ENCODE measurements around the gene MCM5. TPM values are rescaled to one million over a fixed set of nuclear protein-coding genes. Genes with fewer than 3 reads are reported as not detected.

Gene MCM5
- total and polyA plus RNA-seq, 4 donors: 6.7 to 104 (median 8.8) TPM

DNA sequence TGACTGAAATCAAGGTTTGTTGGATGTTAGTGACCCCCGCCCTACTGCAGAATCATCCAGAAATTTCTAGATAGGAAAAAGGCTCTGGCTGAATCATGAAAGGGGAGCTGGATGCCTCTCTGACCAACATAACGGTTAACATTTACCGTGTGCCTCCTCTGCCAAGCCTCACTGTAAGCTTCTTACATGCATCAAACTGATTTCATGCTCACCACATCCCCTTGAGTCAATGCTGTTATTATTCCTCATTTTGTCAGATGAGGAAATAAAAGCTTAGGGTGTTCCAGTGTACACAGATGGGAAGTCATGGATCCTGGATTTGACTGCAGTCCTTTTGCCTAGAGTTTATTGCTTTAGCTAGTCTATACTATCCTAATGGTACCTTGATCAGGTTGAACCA, 24.9 kb upstream of the MCM5 start:
- Histone ChIP-seq H3K4me1 (ENCODE audit: control insufficient read depth in 4 of 4, insufficient read depth in 4 of 4, low read length in 3 of 4) (peaks cover 2 to 30% (median 18%) of the 10 kb centered on the region in 4 donors), H3K27ac (ENCODE audit: low read depth in 1 of 2, low read length in 2 of 2) (no peak overlapping the region), H3K4me3 (ENCODE audit: low read depth in 1 of 3, low read length in 3 of 3) (no peak overlapping the region), H3K36me3 (ENCODE audit: control insufficient read depth in 4 of 4, insufficient read depth in 3 of 4, low read depth in 1 of 4, low read length in 3 of 4) (no peaks in the 10 kb centered on the region), H3K9me3 (ENCODE audit: control insufficient read depth in 4 of 4, low read length in 3 of 4) (no peaks in the 10 kb centered on the region), H3K9ac (ENCODE audit: low read depth in 1 of 2, low read length in 2 of 2) (no peak overlapping the region), H3K27me3 (ENCODE audit: control insufficient read depth in 4 of 4, insufficient read depth in 4 of 4, low read length in 3 of 4) (no peaks in the 10 kb centered on the region)
- no peak for DNase-seq (ENCODE audit: low spot score)
- WGBS: 85% methylated on average over 3 of the region's 3 CpGs
- TF ChIP-seq RAD21 (IDR thresholded peaks at IDR 0.05): no peak
- no peak for TF ChIP-seq FOXA2 (IDR thresholded peaks at IDR 0.05)
- TF ChIP-seq, protein P1, sequence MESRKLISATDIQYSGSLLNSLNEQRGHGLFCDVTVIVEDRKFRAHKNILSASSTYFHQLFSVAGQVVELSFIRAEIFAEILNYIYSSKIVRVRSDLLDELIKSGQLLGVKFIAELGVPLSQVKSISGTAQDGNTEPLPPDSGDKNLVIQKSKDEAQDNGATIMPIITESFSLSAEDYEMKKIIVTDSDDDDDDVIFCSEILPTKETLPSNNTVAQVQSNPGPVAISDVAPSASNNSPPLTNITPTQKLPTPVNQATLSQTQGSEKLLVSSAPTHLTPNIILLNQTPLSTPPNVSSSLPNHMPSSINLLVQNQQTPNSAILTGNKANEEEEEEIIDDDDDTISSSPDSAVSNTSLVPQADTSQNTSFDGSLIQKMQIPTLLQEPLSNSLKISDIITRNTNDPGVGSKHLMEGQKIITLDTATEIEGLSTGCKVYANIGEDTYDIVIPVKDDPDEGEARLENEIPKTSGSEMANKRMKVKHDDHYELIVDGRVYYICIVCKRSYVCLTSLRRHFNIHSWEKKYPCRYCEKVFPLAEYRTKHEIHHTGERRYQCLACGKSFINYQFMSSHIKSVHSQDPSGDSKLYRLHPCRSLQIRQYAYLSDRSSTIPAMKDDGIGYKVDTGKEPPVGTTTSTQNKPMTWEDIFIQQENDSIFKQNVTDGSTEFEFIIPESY (IDR thresholded peaks at IDR 0.05): no peak
- no peak for TF ChIP-seq HNF4G (IDR thresholded peaks at IDR 0.05)
- no peak for TF ChIP-seq RXRA (IDR thresholded peaks at IDR 0.05)
- TF ChIP-seq FOXA1 (IDR thresholded peaks at IDR 0.05): no peak
- TF ChIP-seq, protein P2, sequence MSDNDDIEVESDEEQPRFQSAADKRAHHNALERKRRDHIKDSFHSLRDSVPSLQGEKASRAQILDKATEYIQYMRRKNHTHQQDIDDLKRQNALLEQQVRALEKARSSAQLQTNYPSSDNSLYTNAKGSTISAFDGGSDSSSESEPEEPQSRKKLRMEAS (IDR thresholded peaks at IDR 0.05): no peak

DNA sequence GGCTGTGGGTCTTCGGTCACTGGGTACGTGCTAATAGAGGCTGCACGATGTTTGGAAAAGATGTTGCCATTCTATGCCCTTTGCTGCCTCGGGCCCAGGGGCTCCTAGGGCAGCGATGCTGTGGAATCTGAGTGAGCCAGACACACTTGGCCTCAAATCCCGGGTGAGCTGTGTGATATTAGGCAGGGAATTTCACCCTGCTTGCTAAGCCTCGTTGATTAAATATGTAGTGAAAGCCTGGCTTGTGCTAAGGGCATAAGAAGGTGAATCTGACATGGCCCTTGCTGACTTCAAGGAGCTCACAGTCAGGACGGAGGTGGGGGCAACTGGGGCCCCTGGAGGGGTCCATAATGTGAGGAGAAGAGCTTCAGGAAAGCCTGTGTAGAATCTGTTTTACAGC, 24.4 kb upstream of the MCM5 start:
- H3K4me1 ChIP-seq (ENCODE audit: control insufficient read depth in 4 of 4, insufficient read depth in 4 of 4, low read length in 3 of 4): peaks cover 5 to 35% (median 23%) of the 10 kb centered on the region in 4 donors
- H3K9ac ChIP-seq (ENCODE audit: low read depth in 1 of 2, low read length in 2 of 2): no peak overlapping the region
- WGBS: 92% methylated on average over 8 of the region's 8 CpGs
- TF ChIP-seq FOXA1 (IDR thresholded peaks at IDR 0.05): no peak
- no peak for DNase-seq (ENCODE audit: low spot score)
- H3K27ac ChIP-seq (ENCODE audit: low read depth in 1 of 2, low read length in 2 of 2): no peak overlapping the region
- no peaks in the 10 kb centered on the region for H3K27me3 ChIP-seq (ENCODE audit: control insufficient read depth in 4 of 4, insufficient read depth in 4 of 4, low read length in 3 of 4)
- H3K36me3 ChIP-seq (ENCODE audit: control insufficient read depth in 4 of 4, insufficient read depth in 3 of 4, low read depth in 1 of 4, low read length in 3 of 4): no peaks in the 10 kb centered on the region
- H3K9me3 ChIP-seq (ENCODE audit: control insufficient read depth in 4 of 4, low read length in 3 of 4): no peaks in the 10 kb centered on the region
- no peak overlapping the region for H3K4me3 ChIP-seq (ENCODE audit: low read depth in 1 of 3, low read length in 3 of 3)

- Histone ChIP-seq H3K27ac (ENCODE audit: low read depth in 1 of 2, low read length in 2 of 2) (peak overlapping the region; percentile 48 to 68), H3K4me3 (ENCODE audit: low read depth in 1 of 3, low read length in 3 of 3) (no peak overlapping the region), H3K4me1 (ENCODE audit: control insufficient read depth in 4 of 4, insufficient read depth in 4 of 4, low read length in 3 of 4) (peaks cover 7 to 37% (median 24%) of the 10 kb centered on the region in 4 donors), H3K9ac (ENCODE audit: low read depth in 1 of 2, low read length in 2 of 2) (no peak overlapping the region), H3K36me3 (ENCODE audit: control insufficient read depth in 4 of 4, insufficient read depth in 3 of 4, low read depth in 1 of 4, low read length in 3 of 4) (no peaks in the 10 kb centered on the region), H3K9me3 (ENCODE audit: control insufficient read depth in 4 of 4, low read length in 3 of 4) (no peaks in the 10 kb centered on the region), H3K27me3 (ENCODE audit: control insufficient read depth in 4 of 4, insufficient read depth in 4 of 4, low read length in 3 of 4) (no peaks in the 10 kb centered on the region)
- 49% methylated on average over 17 of the region's 17 CpGs for WGBS
- peak; percentile 78 for DNase-seq (ENCODE audit: low spot score)
- TF ChIP-seq, protein P3, sequence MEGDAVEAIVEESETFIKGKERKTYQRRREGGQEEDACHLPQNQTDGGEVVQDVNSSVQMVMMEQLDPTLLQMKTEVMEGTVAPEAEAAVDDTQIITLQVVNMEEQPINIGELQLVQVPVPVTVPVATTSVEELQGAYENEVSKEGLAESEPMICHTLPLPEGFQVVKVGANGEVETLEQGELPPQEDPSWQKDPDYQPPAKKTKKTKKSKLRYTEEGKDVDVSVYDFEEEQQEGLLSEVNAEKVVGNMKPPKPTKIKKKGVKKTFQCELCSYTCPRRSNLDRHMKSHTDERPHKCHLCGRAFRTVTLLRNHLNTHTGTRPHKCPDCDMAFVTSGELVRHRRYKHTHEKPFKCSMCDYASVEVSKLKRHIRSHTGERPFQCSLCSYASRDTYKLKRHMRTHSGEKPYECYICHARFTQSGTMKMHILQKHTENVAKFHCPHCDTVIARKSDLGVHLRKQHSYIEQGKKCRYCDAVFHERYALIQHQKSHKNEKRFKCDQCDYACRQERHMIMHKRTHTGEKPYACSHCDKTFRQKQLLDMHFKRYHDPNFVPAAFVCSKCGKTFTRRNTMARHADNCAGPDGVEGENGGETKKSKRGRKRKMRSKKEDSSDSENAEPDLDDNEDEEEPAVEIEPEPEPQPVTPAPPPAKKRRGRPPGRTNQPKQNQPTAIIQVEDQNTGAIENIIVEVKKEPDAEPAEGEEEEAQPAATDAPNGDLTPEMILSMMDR (IDR thresholded peaks at IDR 0.05; ENCODE audit: low read depth, low read length, missing input control): no peak
- TF ChIP-seq REST (IDR thresholded peaks at IDR 0.05): peak; percentile 27
- no peak for TF ChIP-seq FOXA1 (IDR thresholded peaks at IDR 0.05)
- TF ChIP-seq, protein P1 (IDR thresholded peaks at IDR 0.05): peak; percentile 34
- no peak for TF ChIP-seq FOXA2 (IDR thresholded peaks at IDR 0.05)
- peak; percentile 67 for TF ChIP-seq SP1 (IDR thresholded peaks at IDR 0.05)
- no peak for TF ChIP-seq GABPA (IDR thresholded peaks at IDR 0.05 in 1 of 2, conservative IDR thresholded peaks at IDR 0.05 in 1 of 2)
- TF ChIP-seq, protein P4, sequence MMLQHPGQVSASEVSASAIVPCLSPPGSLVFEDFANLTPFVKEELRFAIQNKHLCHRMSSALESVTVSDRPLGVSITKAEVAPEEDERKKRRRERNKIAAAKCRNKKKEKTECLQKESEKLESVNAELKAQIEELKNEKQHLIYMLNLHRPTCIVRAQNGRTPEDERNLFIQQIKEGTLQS (IDR thresholded peaks at IDR 0.05): peak; percentile 79
- peak; percentile 65 for TF ChIP-seq YY1 (IDR thresholded peaks at IDR 0.05)
- TF ChIP-seq, protein P2 (IDR thresholded peaks at IDR 0.05): peak; percentile 88
- no peak for TF ChIP-seq TAF1 (conservative IDR thresholded peaks at IDR 0.05)
- TF ChIP-seq NR2F2 (IDR thresholded peaks at IDR 0.05): peak; percentile 82
- TF ChIP-seq HNF4G (IDR thresholded peaks at IDR 0.05): no peak
- TF ChIP-seq EGR1 (IDR thresholded peaks at IDR 0.05; ENCODE audit: low read depth in 2 of 2): peak in 1 of 2 donors; percentile 44
- TF ChIP-seq RXRA (IDR thresholded peaks at IDR 0.05): peak; percentile 42 to 63
These were observed 23.0 kb upstream of the MCM5 start for GRCh38 chr22:35376728-35377472.

Data from liver (tissue), 9 donors.